GM12891 (cell line): ENCODE measurements around the gene MBD3.
"Not testable (repeated sequence)": the region's sequence is repeated elsewhere in the genome, so short reads cannot be mapped to it uniquely, and the experiment has no call there.

Source experiments
- PAX5 ChIP-seq: IDR thresholded peaks from 2 replicates; pipeline ENCODE4 v1.6.1; 2011; ENCODE audit warnings: low read length, moderate library complexity, mild to moderate bottlenecking; ENCODE audit not compliant: insufficient read depth, severe bottlenecking
- POLR2A ChIP-seq: IDR thresholded peaks from 2 replicates; pipeline ENCODE4 v1.6.1; 2011; ENCODE audit warnings: low read depth, low read length, control low read depth
- POLR2AphosphoS5 ChIP-seq: IDR thresholded peaks from 2 replicates; pipeline ENCODE4 v1.6.1; 2011; ENCODE audit warnings: low read depth, low read length, control low read depth
- SPI1 ChIP-seq: IDR thresholded peaks from 2 replicates; pipeline ENCODE4 v1.6.1; 2011; ENCODE audit warnings: low read depth, low read length, control low read depth

- not testable (repeated sequence) for TF ChIP-seq POLR2AphosphoS5, POLR2A, PAX5, SPI1
Observed at GRCh38 chr19:1640893-1641448, 48.3 kb upstream of the MBD3 start.
